Neutrophil (primary cell): Measurements from ENCODE around the gene KRT81.
"Not testable (repeated sequence)": the region's sequence is repeated elsewhere in the genome, so short reads cannot be mapped to it uniquely, and the experiment has no call there.

ENCODE experiments used
- H3K27ac ChIP-seq: fragments of 200-600 bp; sonication (generic); 2 replicates; pipeline ENCODE4 v1.5.1; 2016; ENCODE audit warnings: mild to moderate bottlenecking, moderate library complexity
- H3K27me3 ChIP-seq: fragments of 200-600 bp; sonication (generic); 2 replicates; pipeline ENCODE4 v1.6.0; 2016; ENCODE audit warnings: mild to moderate bottlenecking
- H3K36me3 ChIP-seq: fragments of 200-600 bp; sonication (generic); 2 replicates; pipeline ENCODE4 v1.5.1; 2017
- H3K4me1 ChIP-seq, 2 experiments: fragments of 200-600 bp in 1 of 2; sonication (generic) in 1 of 2; 1 replicate in 1 of 2; 2 replicates in 1 of 2; pipeline versions ENCODE4 v1.5.1 to v1.6.1; 2013 to 2016; ENCODE audit warnings: low read depth in 1 of 2, low read length in 1 of 2, mild to moderate bottlenecking in 1 of 2, moderate library complexity in 1 of 2; ENCODE audit not compliant: control insufficient read depth in 1 of 2, insufficient read depth in 1 of 2
- H3K4me3 ChIP-seq, 2 experiments: fragments of 200-600 bp in 1 of 2; sonication (generic) in 1 of 2; 1 replicate in 1 of 2; 2 replicates in 1 of 2; pipeline ENCODE4 v1.5.1; 2013 to 2016; ENCODE audit warnings: low read depth in 1 of 2, low read length in 1 of 2, mild to moderate bottlenecking in 1 of 2, moderate library complexity in 1 of 2
- H3K9me3 ChIP-seq: fragments of 200-600 bp; sonication (generic); 2 replicates; pipeline ENCODE4 v1.5.1; 2016
- CTCF ChIP-seq: fragments of 200-600 bp; sonication (generic); IDR thresholded peaks from 2 replicates; pipeline ENCODE4 v1.5.1; 2016; ENCODE audit warnings: antibody characterized with exemption

Gene KRT81

GRCh38 chr12:52243856-52244614, 47.3 kb downstream of the KRT81 start:
- no peak for TF ChIP-seq CTCF
- Histone ChIP-seq H3K36me3 (no peaks in the 10 kb centered on the region), H3K27me3 (peaks cover 38% of the 10 kb centered on the region), H3K4me3 (no peak overlapping the region), H3K9me3 (no peaks in the 10 kb centered on the region), H3K27ac (no peak overlapping the region), H3K4me1 (no peaks in the 10 kb centered on the region)

- no peak overlapping the region for H3K27ac ChIP-seq
- no peak overlapping the region for H3K4me3 ChIP-seq
- no peaks in the 10 kb centered on the region for H3K4me1 ChIP-seq
- peaks cover 31% of the 10 kb centered on the region for H3K27me3 ChIP-seq
- H3K9me3 ChIP-seq = no peaks in the 10 kb centered on the region
- H3K36me3 ChIP-seq = no peaks in the 10 kb centered on the region
- TF ChIP-seq CTCF = no peak
Observed at GRCh38 chr12:52243259-52243855, 48.0 kb downstream of the KRT81 start.

GRCh38 chr12:52242442-52243258, 48.7 kb downstream of the KRT81 start:
- peaks cover 24% of the 10 kb centered on the region for H3K27me3 ChIP-seq
- H3K9me3 ChIP-seq = no peaks in the 10 kb centered on the region
- no peak overlapping the region for H3K4me3 ChIP-seq
- H3K4me1 ChIP-seq = no peaks in the 10 kb centered on the region
- H3K27ac ChIP-seq = no peak overlapping the region
- no peak for TF ChIP-seq CTCF
- no peaks in the 10 kb centered on the region for H3K36me3 ChIP-seq

GRCh38 chr12:52241205-52241842, 50.0 kb downstream of the KRT81 start:
- TF ChIP-seq CTCF = no peak
- Histone ChIP-seq H3K4me3 (no peak overlapping the region), H3K9me3 (no peaks in the 10 kb centered on the region), H3K36me3 (no peaks in the 10 kb centered on the region), H3K27me3 (peaks cover 27% of the 10 kb centered on the region), H3K4me1 (no peaks in the 10 kb centered on the region), H3K27ac (no peak overlapping the region)

GRCh38 chr12:52240247-52240646, 51.1 kb downstream of the KRT81 start:
- not testable (repeated sequence) for H3K4me1 ChIP-seq, H3K9me3 ChIP-seq, H3K36me3 ChIP-seq, H3K27ac ChIP-seq, H3K4me3 ChIP-seq
- H3K27me3 ChIP-seq = peaks cover 35% of the 10 kb centered on the region
